DMS53 treated with DMSO at 0.1 percent for 48 hours (cell line): ENCODE results near the gene NFYB.
"Not testable (repeated sequence)": the region's sequence is repeated elsewhere in the genome, so short reads cannot be mapped to it uniquely, and the experiment has no call there.

ENCODE experiments used
- DNase-seq: peaks from one replicate; lab custom pipeline; 2025; ENCODE audit not compliant: unreplicated experiment; lab: John Stamatoyannopoulos, UW

The NFYB gene

DNA sequence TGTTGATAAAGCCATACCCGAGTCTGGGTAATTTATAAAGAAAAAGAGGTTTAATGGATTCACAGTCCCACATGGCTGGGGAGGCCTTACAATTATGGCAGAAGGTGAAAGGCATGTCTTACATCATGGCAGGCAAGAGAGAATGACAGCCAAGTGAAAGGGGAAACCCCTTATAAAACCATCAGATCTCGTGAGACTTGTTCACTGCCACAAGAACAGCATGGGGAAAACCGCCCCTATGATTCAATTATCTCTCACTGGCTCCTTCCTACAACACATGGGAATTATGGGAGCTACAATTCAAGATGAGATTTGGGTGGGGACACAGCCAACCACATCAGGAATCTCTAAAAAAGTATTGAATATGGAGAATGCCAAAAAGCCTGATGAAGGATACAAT is 25.0 kb upstream of the NFYB start:
- not testable (repeated sequence) for DNase-seq

DNA sequence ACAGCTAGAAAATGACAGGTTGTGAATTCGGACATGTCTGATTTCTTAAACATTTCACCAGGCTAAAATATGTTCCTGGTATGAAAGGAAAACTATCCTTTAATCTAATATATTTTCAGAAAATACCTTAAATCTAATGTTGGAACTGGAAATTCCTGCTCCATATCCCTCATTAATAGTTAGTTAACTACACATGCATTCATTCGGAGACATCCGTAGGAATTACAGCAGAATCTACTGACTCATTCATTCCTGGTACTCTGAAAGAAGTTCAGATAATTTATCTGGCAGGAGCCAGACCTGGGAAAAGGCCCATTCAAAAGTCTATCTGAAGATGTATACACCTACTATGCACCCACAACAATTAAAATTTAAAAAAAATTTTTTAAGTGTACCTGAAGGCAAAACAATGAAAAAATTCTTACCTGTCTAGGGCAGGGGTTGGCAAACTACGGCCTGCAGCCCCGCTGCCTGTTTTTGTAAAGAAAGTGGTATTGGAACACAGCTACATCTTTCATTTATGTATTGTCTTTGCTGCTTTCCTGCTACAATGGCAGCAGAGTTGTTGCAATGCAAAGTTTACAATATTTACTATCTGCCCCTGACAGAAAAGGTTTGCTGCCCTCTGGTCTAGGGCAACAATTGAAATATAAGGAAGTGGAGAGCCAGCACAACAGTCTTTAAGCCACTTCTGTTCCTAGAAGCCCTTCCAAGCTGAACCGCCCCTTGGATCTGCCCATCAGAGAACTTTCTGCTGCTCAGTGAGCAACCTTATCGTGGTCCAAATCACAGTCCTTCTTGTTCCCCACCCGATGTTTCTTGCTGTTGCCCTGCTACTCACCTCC is 17.9 kb upstream of the NFYB start:
- no peak for DNase-seq

DNA sequence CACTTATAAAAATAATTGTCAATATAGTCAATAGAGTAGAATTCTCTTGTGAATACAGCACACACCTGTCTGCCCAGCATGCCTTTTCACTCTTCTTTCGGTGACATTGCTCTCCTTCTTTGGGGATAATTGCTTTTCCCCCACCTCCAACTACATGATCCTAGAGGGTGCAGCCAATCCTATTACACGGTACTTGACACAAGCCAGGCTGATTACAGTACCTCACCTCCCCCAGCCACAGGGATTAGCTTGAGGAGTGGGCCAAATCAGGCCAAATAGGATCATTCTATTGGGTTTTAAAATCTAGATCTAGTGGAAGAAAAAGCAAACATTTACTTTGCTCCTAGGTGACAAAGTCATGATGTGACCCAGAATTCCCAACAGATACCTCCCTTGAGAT is 16.8 kb upstream of the NFYB start:
- DNase-seq: no peak

DNA sequence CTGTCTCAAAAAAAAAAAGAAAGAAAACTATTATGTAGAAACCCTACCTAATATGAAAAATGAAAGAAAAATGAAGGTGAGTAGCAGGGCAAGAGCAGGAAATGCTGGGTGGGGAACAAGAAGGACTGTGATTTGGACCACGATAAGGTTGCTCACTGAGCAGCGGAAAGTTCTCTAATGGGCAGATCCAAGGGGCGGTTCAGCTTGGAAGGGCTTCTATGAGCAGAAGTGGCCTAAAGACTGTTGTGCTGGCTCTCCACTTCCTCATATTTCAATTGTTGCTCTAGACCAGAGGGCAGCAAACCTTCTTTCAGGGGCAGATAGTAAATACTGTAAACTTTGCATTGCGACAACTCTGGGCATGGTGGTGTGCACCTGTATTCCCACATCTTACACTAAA is 16.3 kb upstream of the NFYB start:
- peak; percentile 95 for DNase-seq

DNA sequence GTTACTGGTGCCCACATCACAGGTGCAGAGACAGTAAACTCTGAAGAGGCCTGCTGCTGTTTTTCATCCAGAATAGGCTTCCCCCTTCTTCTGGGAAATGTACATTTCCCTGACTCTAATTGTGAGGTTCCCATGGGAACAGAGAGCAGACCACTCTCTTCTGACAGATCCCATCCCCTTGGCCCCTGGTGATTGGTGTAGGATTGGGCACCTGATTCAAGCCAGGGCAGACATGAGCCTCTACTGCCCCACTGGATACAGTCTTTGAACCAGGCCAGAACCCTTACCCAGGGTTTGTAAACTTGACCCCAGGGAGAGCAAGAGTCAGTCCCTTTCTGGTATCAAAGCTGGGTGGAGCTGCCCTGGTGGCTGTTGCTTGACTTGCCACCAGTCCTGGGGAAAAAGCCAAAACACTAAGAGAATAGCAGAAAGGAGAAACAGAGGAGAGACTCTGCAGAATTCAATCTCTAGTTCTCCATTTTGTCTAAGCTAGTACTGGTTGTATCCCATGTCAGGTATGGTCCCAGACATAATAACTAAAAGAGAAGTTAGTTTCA is 14.8 kb upstream of the NFYB start:
- no peak for DNase-seq

DNA sequence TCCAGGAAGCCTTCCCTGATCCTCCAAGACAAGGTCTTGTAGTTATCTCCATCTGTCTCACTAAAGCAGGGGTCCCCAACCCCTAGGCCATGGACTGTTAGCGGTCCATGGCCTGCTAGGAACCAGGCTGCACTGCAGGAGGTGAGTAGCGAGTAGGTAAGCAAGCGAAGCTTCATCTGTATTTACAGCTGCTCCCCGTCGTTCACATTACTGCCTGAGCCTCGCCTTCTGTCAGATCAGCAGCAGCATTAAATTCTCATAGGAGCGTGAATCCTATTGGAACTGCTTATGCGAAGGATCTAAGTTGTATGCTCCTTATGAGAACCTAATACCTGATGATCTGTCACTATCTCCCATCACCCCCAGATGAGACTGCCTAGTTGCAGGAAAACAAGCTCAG is 12.4 kb upstream of the NFYB start:
- no peak for DNase-seq

DNA sequence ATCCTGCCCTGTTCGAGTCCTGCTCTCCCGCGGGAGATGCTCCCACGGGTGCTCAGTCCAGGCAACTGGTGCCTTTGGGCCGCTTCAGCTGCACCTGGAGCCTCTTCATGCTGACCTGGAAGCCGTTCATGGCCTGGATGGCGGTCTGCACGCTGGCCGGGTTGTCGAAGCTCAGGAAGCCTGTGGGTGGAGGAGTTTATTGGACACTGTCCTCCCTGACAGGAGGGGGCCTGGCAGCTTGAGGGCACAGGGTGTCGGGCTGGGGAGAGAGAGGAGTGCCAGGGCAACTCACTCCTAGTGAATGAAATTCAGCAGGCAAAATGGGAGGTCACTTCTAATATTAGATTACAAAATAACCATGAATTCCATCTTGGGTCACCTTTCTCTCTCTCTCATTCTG is 9.3 kb upstream of the NFYB start:
- DNase-seq: no peak

DNA sequence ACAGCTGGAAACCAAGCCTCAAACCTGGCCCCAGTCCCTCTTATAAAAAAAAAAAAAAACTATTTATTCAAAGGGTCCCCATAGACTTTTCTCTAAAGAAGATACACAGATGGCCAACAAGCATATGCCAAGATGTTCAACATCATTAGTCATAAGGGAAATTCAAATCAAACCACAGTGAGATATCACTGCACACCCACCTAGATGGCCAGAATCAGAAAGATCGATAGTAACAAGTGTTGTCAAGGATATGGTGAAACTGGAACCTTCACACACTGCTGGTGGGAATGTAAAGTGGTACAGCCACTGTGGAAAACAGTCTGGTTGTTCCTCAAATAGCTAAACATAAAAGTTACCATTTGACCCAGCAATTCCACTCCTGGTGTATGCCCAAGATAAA is 5.9 kb upstream of the NFYB start:
- DNase-seq: no peak

DNA sequence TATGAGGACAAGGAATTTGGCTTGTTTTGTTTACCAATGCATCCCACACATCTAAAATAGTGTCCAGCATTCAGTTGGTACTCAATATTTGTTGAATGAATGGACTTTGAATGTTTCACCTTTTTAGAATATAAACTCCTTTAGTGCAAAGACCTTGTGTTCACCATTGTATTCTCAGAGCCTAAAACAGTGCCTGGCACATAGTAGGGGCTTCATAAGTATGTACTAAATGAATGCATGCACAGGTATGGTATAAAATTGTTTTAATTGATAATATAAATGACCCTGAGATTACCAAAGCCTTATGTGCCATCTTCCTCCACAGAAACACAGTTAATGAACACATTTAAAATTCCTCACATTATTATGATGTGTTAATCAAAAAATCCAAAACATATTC is 5.0 kb upstream of the NFYB start:
- DNase-seq: no peak

DNA sequence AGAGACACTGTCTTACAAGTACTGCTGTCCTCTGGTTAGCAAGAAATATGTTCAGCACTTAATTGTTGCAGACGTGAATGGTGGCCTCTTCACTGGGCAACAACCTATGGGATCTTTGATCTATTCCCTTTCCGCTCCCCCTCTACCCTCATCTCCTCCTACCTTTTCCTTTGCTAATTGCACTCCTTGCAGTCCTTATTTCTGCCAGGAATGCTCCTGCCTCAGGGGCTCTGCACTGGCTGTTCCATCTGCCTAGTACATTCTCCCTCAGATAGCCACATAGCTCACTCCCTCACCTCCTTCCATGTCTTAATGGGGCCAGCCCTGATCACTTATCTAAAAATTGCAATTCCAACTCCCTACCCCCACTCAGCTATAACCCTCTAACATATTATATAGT is 4.5 kb upstream of the NFYB start:
- DNase-seq: no peak

DNA sequence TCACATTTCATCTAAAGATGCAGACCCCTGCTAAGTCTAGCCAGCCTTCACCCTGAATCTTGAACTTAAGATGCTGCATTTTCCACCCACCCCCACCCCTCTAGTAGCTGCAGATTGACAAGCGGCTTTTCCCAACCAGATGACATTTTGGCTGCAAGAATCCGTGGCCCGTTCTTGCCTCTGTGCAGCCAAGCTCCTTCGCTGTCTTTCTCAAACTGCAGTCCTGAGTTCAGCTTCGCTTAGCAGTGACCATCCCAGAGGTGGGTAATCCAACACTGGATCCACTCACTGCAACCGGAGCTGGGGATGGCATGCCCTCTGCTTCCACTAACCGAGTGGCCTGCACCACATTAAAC is 765 bp upstream of the NFYB start:
- DNase-seq: no peak

DNA sequence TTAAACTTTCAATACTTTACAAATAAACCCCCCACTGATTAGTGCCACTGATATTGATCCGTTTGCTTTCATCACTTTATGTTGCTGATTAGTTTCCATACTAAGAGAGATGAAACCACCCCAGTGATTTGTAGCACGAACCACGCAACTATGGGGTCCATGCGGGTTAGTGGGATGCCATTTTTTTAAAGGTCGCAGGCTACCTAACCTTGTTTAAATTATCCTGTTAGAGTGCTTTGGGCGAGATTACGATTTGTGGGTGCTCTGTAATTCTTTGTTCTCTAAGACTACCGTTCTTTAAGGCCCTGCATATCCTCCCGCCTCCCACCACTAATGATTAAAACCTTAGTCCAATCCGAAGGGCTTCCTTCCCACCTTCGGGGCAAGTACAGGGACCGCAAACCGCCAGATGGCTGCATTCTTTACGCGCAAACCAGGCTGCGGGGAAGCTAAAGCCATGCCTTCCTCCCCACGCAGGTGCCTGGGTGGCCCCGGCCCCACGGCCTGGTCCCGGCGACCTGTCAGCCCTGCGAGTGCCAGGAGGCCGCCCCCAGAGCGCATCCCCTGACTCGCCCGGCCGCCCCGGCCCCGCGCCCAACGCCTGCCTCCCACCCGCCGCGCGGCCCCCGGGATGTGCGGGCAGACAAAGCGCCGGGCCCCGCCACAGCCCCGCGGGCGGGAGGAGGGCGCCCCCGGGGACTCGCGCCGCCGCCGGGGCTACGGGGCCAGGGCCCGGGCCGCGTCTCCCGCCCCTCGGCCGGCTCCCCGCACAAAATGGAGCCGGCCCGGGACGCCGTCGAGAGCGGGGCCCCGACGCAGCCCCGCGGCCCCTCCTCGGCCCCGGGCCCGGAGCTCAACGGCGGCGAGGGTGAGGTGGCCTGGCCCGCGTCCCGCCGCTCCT is 759 bp downstream of the NFYB start:
- DNase-seq: peak; percentile 37

DNA sequence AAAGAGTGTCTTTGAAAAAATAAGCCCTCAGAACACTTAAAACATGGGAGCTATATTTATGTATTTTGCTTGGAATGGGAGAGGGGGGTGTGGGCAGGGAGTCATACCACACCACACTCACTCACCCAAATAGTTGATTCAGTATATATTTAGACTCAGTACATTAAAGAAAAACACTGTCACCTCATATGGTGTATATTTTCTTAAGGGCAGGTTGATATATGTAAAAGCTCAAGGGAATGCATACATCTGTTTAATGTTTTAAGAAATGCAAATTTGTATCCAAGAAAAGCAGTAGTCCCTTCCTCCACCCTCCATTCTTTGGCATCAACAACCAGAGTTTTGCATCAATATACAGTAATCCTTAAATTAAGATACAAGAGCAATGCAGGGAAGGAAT is 1.4 kb downstream of the NFYB start:
- DNase-seq: no peak

DNA sequence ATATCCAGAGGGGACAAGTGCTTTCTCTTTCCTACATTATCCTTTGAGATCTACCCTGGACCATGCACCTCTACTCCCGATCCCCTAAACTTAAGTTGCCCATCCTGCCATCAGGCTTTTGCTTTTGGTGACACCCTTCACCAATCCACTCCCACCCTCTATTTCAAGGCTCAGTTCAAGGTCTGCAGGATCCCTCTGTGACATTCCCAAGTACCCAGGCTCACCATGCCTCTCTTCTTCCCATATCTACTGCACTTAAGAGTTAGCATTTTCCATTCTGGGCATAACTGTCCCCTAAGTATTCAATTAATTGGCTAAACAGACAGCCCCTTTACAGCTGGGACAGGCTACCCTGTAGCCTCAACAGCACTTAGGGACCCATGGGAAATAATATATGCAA is 3.1 kb downstream of the NFYB start:
- DNase-seq: no peak

DNA sequence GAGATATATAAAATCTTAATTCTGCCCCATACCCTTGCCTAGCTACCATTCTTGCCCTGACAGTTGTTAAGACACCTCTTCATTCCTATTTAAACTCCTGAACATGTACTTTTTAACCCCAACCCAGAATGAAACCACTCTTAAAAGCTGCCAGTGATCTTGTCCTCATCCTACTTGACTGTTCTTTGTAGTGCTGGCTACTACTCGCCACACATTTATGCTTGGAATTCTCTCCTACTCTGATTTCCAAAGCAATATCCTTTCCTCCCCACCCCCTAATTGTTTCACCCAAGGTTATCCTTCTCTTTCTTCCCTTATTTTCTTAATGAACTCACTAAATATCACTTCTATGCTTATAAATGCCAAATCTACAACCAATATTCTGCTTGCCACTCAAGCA is 4.1 kb downstream of the NFYB start:
- DNase-seq: no peak

DNA sequence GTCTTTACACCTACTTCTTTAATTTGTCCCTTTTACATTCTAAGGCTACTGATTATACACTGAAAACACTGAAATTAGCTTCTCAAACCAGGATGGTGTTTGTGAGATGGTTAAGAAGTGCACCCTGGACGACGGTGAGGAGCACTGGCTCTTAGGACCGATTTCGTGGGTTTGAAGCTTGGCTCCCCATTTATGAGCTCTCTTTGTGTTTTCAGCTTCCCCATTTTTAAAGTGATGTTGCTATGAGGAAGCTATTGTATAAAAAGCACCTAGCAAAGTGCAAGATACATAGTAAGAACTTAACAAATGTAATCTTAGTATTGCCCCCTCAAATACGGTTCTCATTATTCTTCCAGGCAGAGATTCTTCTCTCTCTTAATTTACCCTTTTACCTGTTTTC is 4.7 kb downstream of the NFYB start:
- no peak for DNase-seq

DNA sequence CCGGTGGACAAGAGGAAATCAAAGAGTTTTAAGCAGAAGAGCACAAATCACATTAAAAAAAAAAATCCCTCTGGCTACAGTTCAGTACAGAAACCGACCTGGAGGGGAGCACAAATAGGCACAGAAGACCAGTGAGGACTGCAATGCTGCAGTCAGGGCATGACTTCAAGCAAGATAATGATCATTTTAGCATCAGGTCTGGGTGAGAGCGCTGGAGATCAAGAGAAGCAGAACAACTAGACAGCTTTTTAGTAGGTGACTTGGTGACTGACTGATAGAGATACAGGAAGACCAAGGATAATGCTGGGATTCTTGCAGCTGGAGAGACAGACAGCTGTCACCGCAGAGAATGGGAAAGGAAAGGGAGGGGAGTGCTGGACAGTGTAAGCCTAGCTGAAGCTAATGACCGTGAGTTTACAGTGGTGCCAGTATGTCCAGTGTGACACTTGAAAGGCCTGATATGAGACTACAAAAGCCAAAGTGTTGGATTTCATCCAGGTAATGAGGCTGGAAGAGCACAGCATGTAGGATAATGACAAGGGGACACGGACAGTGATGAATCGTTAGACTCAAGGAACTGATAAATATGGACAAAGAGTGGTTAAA is 5.6 kb downstream of the NFYB start:
- DNase-seq: peak; percentile 12

DNA sequence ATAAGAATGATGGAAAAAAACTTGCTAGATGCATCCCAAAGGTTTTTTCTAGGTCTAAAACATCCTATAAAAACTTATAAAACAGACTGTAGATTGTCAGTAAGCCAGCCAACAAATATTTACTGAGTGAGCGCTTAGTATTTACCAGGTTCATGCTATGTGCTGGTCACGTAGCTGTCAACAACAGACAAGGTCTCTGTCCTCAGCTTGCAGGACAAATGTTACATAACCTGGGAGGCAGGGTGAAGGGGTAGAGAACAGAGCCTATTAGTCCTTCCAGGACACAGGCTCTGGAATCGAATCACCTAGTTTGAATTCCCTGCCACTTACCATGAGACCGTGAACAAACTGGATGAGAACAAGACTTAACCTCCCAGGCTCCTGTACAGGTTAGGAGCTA is 6.4 kb downstream of the NFYB start:
- DNase-seq: no peak

DNA sequence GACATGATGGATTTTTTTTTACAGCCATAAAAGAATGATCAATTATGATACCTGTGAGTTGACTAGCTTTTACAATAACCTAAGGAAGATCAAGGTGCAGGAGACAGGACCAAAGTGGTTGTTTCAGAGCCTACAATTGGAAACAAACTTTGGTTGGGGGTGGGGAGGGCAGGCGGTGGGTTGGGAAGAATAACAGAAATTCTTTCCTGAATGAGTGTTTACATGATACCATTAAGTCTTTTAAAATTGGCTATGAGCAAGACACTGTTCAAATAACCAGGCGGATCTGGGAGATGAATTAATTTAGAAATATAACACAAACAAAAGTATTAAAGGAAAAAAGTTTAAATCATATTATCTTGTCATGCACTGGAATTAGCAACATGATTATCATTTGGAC is 7.2 kb downstream of the NFYB start:
- no peak for DNase-seq

DNA sequence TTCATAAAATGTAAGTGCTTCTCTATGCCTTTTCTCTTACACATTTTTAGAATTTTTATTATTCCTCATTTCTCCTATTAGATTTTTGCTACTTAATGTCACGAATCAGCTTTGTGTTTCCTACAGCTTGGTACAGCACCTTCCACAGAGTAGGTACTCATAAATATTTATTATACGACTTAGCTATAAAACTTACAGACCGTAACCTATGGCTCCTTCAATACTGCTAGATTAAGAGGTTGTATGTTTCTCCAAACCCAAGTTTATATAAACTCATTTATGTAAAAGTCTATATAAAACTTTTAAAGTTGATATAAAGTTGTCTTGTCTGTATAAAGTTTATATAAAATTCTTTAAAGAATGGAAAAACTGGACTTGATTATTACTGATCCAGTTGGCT is 11.5 kb downstream of the NFYB start:
- DNase-seq: no peak

DNA sequence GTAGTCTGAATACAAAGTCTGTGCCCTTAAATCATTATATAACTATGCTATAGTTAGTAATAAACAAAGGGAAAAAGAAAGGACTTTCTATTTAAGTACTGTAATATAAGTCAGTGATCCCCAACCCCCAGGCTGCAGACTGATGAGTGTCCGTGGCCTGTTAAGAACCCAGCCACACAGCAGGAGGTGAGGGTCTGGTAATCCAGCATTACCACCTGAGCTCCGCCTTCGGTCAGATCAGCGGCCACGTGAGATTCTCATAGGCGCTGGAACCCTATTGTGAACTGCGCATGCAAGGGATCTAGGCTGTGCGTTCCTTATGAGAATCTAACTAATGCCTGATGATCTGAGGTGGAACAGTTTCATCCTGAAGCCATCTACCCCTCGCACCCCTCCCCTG is 15.7 kb downstream of the NFYB start:
- no peak for DNase-seq

DNA sequence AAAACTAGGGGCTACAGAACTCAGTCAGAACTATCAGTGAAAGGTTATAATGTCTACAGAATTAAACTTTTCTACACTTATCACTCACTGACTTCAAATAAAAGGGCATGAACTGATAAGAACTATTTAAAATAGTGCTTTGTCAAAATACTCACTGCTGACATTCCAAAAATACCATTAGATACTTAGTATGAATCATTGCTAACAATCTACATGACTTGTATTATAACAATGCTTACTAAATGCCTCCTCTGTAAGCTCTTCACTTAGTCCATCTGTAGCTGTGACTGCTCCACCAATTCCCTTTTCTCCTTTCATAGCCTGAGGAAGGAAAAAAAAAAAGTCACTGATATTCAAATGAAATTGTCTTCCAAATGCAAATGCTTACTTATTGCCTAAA is 17.0 kb downstream of the NFYB start:
- DNase-seq: no peak
